ENCODE results near the gene SMARCC1. TPM values are rescaled to one million over a fixed set of nuclear protein-coding genes. Genes with fewer than 3 reads are reported as not detected.

Gene SMARCC1
- total RNA-seq, 4 donors from 2014 or later, result 25.0 to 110 (median 56.4) TPM

GRCh38 chr3:47780741-47781684, 680 bp downstream of the SMARCC1 start:
- TF ChIP-seq CTCF (IDR thresholded peaks at IDR 0.05), result no peak
- no peak for TF ChIP-seq POLR2A (IDR thresholded peaks at IDR 0.05)
- no peaks in the 10 kb centered on the region for H3K36me3 ChIP-seq
- peaks cover 0 to 20% (median 9%) of the 10 kb centered on the region in 4 donors for H3K4me1 ChIP-seq
- peak overlapping the region; percentile 92 to 100 (median 98) for H3K27ac ChIP-seq
- H3K27me3 ChIP-seq, result no peaks in the 10 kb centered on the region
- H3K4me3 ChIP-seq, result peak overlapping the region; percentile 92 to 99 (median 97)
- H3K9me3 ChIP-seq, result no peaks in the 10 kb centered on the region
- peak; percentile 64 to 82 (median 81) for DNase-seq

- Histone ChIP-seq H3K27ac (no peak overlapping the region), H3K9me3 (no peaks in the 10 kb centered on the region), H3K36me3 (no peaks in the 10 kb centered on the region), H3K27me3 (no peaks in the 10 kb centered on the region), H3K4me3 (no peak overlapping the region), H3K4me1 (peaks cover 0 to 24% (median 9%) of the 10 kb centered on the region in 4 donors)
- DNase-seq, result no peak
- TF ChIP-seq CTCF (IDR thresholded peaks at IDR 0.05) (no peak), POLR2A (IDR thresholded peaks at IDR 0.05) (no peak)
These were observed 2.9 kb downstream of the SMARCC1 start for GRCh38 chr3:47778746-47779145.

GRCh38 chr3:47772788-47773187, 8.9 kb downstream of the SMARCC1 start:
- Histone ChIP-seq H3K9me3 (no peaks in the 10 kb centered on the region), H3K27me3 (no peaks in the 10 kb centered on the region), H3K4me3 (no peak overlapping the region), H3K4me1 (peaks cover 0 to 4% (median 0%) of the 10 kb centered on the region in 4 donors), H3K36me3 (peaks cover 0 to 38% (median 0%) of the 10 kb centered on the region in 3 donors), H3K27ac (no peak overlapping the region)
- no peak for DNase-seq
- no peak for TF ChIP-seq POLR2A (IDR thresholded peaks at IDR 0.05)
- TF ChIP-seq CTCF (IDR thresholded peaks at IDR 0.05), result no peak

- no peaks in the 10 kb centered on the region for H3K27me3 ChIP-seq
- peaks cover 0 to 4% (median 0%) of the 10 kb centered on the region in 4 donors for H3K4me1 ChIP-seq
- H3K9me3 ChIP-seq, result no peaks in the 10 kb centered on the region
- no peak overlapping the region for H3K4me3 ChIP-seq
- TF ChIP-seq CTCF (IDR thresholded peaks at IDR 0.05) (no peak), POLR2A (IDR thresholded peaks at IDR 0.05) (no peak)
- H3K36me3 ChIP-seq, result peaks cover 0 to 39% (median 0%) of the 10 kb centered on the region in 3 donors
- no peak overlapping the region for H3K27ac ChIP-seq
- no peak for DNase-seq
These were observed 9.6 kb downstream of the SMARCC1 start for GRCh38 chr3:47772047-47772446.

- Histone ChIP-seq H3K27ac (no peak overlapping the region), H3K4me1 (no peaks in the 10 kb centered on the region), H3K36me3 (peaks cover 0 to 40% (median 0%) of the 10 kb centered on the region in 3 donors), H3K4me3 (no peak overlapping the region), H3K9me3 (no peaks in the 10 kb centered on the region), H3K27me3 (no peaks in the 10 kb centered on the region)
- no peak for TF ChIP-seq CTCF (IDR thresholded peaks at IDR 0.05)
- no peak for TF ChIP-seq POLR2A (IDR thresholded peaks at IDR 0.05)
- no peak for DNase-seq
These were observed 15.5 kb downstream of the SMARCC1 start for GRCh38 chr3:47766186-47766585.
